OCI-LY3 (cell line): Measurements from ENCODE around the gene EPHA10.

Experiments used
- EZH2phosphoT487 ChIP-seq: fragments of 200-600 bp; shearing (Covaris generic); IDR thresholded peaks from 2 replicates; pipeline ENCODE4 v1.6.1; 2018; ENCODE audit warnings: antibody characterized with exemption, mixed run types, low read depth
- TF ChIP-seq, protein P1 (sequence below): fragments of 200-600, 300-600 bp; sonication (generic); IDR thresholded peaks from 2 replicates; pipeline ENCODE4 v1.5.1; 2014; ENCODE audit warnings: antibody characterized with exemption, low read length, low read depth

DNA sequence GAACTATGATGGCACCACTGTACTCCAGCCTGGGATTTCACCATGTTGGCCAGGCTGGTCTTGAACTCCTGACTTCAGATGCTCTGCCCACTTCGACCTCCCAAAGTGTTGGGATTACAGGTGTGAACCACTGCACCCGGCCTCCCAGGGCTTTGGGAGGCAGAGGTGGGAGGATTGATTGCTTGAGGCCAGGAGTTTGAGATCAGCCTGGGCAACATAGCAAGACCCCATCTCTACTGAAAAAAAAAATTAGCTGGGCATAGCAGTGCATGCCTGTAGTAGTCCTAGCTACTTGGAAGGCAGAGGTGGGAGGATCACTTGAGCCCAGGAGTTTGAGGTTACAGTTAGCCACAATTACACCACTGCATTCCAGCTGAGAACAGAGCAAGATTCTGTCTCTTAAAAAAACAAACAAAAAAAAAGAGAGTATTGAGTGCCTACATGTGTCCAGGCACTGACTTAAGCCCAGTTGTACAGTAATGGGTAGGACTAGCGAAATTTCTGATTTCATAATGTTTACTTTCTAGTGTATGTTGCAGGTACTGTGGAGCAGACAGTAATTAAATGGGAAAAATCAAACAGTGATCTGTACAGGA is 32.9 kb upstream of the EPHA10 start:
- TF ChIP-seq, protein P1, sequence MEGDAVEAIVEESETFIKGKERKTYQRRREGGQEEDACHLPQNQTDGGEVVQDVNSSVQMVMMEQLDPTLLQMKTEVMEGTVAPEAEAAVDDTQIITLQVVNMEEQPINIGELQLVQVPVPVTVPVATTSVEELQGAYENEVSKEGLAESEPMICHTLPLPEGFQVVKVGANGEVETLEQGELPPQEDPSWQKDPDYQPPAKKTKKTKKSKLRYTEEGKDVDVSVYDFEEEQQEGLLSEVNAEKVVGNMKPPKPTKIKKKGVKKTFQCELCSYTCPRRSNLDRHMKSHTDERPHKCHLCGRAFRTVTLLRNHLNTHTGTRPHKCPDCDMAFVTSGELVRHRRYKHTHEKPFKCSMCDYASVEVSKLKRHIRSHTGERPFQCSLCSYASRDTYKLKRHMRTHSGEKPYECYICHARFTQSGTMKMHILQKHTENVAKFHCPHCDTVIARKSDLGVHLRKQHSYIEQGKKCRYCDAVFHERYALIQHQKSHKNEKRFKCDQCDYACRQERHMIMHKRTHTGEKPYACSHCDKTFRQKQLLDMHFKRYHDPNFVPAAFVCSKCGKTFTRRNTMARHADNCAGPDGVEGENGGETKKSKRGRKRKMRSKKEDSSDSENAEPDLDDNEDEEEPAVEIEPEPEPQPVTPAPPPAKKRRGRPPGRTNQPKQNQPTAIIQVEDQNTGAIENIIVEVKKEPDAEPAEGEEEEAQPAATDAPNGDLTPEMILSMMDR = no peak
- no peak for TF ChIP-seq EZH2phosphoT487
